Measurements from ENCODE around the gene DRD4.
"Not testable (repeated sequence)": the region's sequence is repeated elsewhere in the genome, so short reads cannot be mapped to it uniquely, and the experiment has no call there.

DRD4 gene

GRCh38 chr11:686451-687243 is 49.6 kb downstream of the DRD4 start:
- no peak for DNase-seq

GRCh38 chr11:687751-688150 is 50.7 kb downstream of the DRD4 start:
- no peak for DNase-seq

- DNase-seq = no peak
Observed at GRCh38 chr11:688681-689080, 51.6 kb downstream of the DRD4 start.

GRCh38 chr11:689625-690024 is 52.6 kb downstream of the DRD4 start:
- DNase-seq = no peak

- not testable (repeated sequence) for DNase-seq
Observed at GRCh38 chr11:690244-690643, 53.2 kb downstream of the DRD4 start.
